HepG2 (cell line): Measurements from ENCODE around the gene SURF1. TPM values are rescaled to one million over a fixed set of nuclear protein-coding genes. Genes with fewer than 3 reads are reported as not detected.

Experiments
- ATM ChIP-seq: fragments of 450-650 bp; IDR thresholded peaks from 2 replicates; pipeline ENCODE4 v1.7.1; 2017; ENCODE audit warnings: mild to moderate bottlenecking, borderline replicate concordance
- BCL6 ChIP-seq: IDR thresholded peaks from 2 replicates; pipeline ENCODE4 v1.6.1; 2016; ENCODE audit warnings: missing genetic modification reagents, missing compliant biosample characterization
- BORCS8-MEF2B ChIP-seq: sonication (generic); formaldehyde crosslinking; IDR thresholded peaks from 2 replicates; pipeline ENCODE4 v1.8.0; 2022; ENCODE audit warnings: mild to moderate bottlenecking, missing genetic modification reagents
- CREB1 ChIP-seq, 2 experiments: fragments of 450-650 bp in 1 of 2; IDR thresholded peaks; 2 replicates each; pipeline ENCODE4 v1.6.1; 2016 to 2017; ENCODE audit warnings: control low read depth in 1 of 2, mild to moderate bottlenecking in 1 of 2, missing compliant biosample characterization in 1 of 2, missing genetic modification characterization in 1 of 2
- CREM ChIP-seq, 2 experiments: sonication (generic) in 1 of 2; formaldehyde crosslinking in 1 of 2; IDR thresholded peaks; 2 replicates each; pipeline versions ENCODE4 v1.4.0 to v1.6.1; 2016 to 2020; ENCODE audit warnings: antibody characterized with exemption in 1 of 2, mild to moderate bottlenecking in 1 of 2, missing genetic modification reagents in 1 of 2
- FIP1L1 ChIP-seq: fragments of 200-400 bp; formaldehyde crosslinking; IDR thresholded peaks from 2 replicates; pipeline ENCODE4 v1.6.1; 2018; ENCODE audit warnings: low read depth, mild to moderate bottlenecking, low read length, moderate library complexity, borderline replicate concordance; ENCODE audit not compliant: insufficient read depth
- HMG20A ChIP-seq: IDR thresholded peaks from 2 replicates; pipeline ENCODE4 v1.6.1; 2016; ENCODE audit warnings: borderline replicate concordance
- NFRKB ChIP-seq: fragments of 450-650 bp; IDR thresholded peaks from 2 replicates; pipeline ENCODE4 v1.6.1; 2017
- REL ChIP-seq: sonication (generic); formaldehyde crosslinking; conservative IDR thresholded peaks from 2 replicates; pipeline ENCODE4 v1.8.0; 2022; ENCODE audit warnings: mild to moderate bottlenecking, missing genetic modification reagents, moderate library complexity
- SMAD9 ChIP-seq: sonication (generic); formaldehyde crosslinking; IDR thresholded peaks from 2 replicates; pipeline ENCODE4 v1.5.1; 2020; ENCODE audit warnings: mild to moderate bottlenecking, missing genetic modification reagents
- SP2 ChIP-seq: sonication (generic); formaldehyde crosslinking; IDR thresholded peaks from 2 replicates; pipeline ENCODE4 v1.5.1; 2020; ENCODE audit warnings: mild to moderate bottlenecking, missing genetic modification reagents
- TBX3 ChIP-seq: fragments of 450-650 bp; IDR thresholded peaks from 2 replicates; pipeline ENCODE4 v1.6.1; 2017; ENCODE audit warnings: antibody characterized with exemption, mild to moderate bottlenecking, inconsistent platforms, borderline replicate concordance
- XBP1 ChIP-seq: sonication (generic); formaldehyde crosslinking; IDR thresholded peaks from 2 replicates; pipeline ENCODE4 v1.5.0; 2020; ENCODE audit warnings: missing genetic modification reagents
- ZBTB21 ChIP-seq: sonication (generic); formaldehyde crosslinking; IDR thresholded peaks from 2 replicates; pipeline ENCODE4 v1.4.0; 2020; ENCODE audit warnings: missing genetic modification reagents
- ZBTB8A ChIP-seq: sonication (generic); formaldehyde crosslinking; IDR thresholded peaks from 2 replicates; pipeline ENCODE4 v1.4.0; 2020; ENCODE audit warnings: mild to moderate bottlenecking, low read depth, missing genetic modification reagents, borderline replicate concordance
- ZFYVE20 ChIP-seq: sonication (generic); formaldehyde crosslinking; IDR thresholded peaks from 2 replicates; pipeline ENCODE4 v1.8.0; 2023; ENCODE audit warnings: low read depth, mild to moderate bottlenecking, moderate library complexity, missing genetic modification reagents, borderline replicate concordance
- ZNF160 ChIP-seq: sonication (generic); formaldehyde crosslinking; IDR thresholded peaks from 2 replicates; pipeline ENCODE4 v1.8.0; 2022; ENCODE audit warnings: mild to moderate bottlenecking, inconsistent platforms, missing genetic modification reagents
- ZNF460 ChIP-seq: sonication (generic); formaldehyde crosslinking; IDR thresholded peaks from 2 replicates; pipeline ENCODE4 v1.5.1; 2020; ENCODE audit warnings: missing genetic modification reagents, mild to moderate bottlenecking, borderline replicate concordance
- ZNF550 ChIP-seq: sonication (generic); formaldehyde crosslinking; IDR thresholded peaks from 2 replicates; pipeline ENCODE4 v1.4.0; 2020; ENCODE audit warnings: mild to moderate bottlenecking, missing genetic modification reagents, borderline replicate concordance
- ZNF562 ChIP-seq: sonication (generic); formaldehyde crosslinking; IDR thresholded peaks from 2 replicates; pipeline ENCODE4 v1.8.0; 2022; ENCODE audit warnings: missing genetic modification reagents, borderline replicate concordance
- ZNF670 ChIP-seq: sonication (generic); formaldehyde crosslinking; IDR thresholded peaks from 2 replicates; pipeline ENCODE4 v1.8.0; 2022; ENCODE audit warnings: mild to moderate bottlenecking, missing genetic modification reagents, borderline replicate concordance
- ZSCAN12 ChIP-seq: sonication (generic); formaldehyde crosslinking; IDR thresholded peaks from 2 replicates; pipeline ENCODE4 v1.9.0; 2021; ENCODE audit warnings: mild to moderate bottlenecking, missing genetic modification reagents
- polyA plus RNA-seq, 8 experiments: library from polyadenylated mRNA; depleted of rRNA in 3 of 8; stranded (reverse) in 7 of 8; unstranded in 1 of 8; fragments of >200 nt; fragmentation: Illumina TruSeq in 4 of 8; extraction: Trizol in 4 of 8; gene quantifications; 2 replicates each; pipeline versions ENCODE4 v1.2.1 to v1.2.3, GENCODE V29; 2011 to 2016; ENCODE audit warnings: low read depth in 4 of 8, missing spikeins in 1 of 8, mixed read lengths in 1 of 8; ENCODE audit not compliant: insufficient read depth in 1 of 8
- total RNA-seq, 5 experiments: library from RNA; depleted of rRNA; stranded (reverse); fragments of >200 nt; fragmentation: Illumina TruSeq; extraction: Trizol; gene quantifications; 2 replicates each; pipeline ENCODE4 v1.2.3, GENCODE V29; 2016; ENCODE audit warnings: low read depth in 1 of 5
- TF ChIP-seq, protein P1 (sequence below): sonication (generic); formaldehyde crosslinking; IDR thresholded peaks from 2 replicates; pipeline ENCODE4 v1.9.0; 2022; ENCODE audit warnings: missing genetic modification reagents, mild to moderate bottlenecking, borderline replicate concordance
- TF ChIP-seq, protein P2 (sequence below): sonication (generic); formaldehyde crosslinking; conservative IDR thresholded peaks from 2 replicates; pipeline ENCODE4 v1.5.0; 2020; ENCODE audit warnings: missing genetic modification reagents

Gene SURF1
- total and polyA plus RNA-seq, 2 of the 13 experiments (the other 11 are each of a cell fraction or from before 2014, with no cell fraction given) = 17.8 to 40.7 TPM

DNA sequence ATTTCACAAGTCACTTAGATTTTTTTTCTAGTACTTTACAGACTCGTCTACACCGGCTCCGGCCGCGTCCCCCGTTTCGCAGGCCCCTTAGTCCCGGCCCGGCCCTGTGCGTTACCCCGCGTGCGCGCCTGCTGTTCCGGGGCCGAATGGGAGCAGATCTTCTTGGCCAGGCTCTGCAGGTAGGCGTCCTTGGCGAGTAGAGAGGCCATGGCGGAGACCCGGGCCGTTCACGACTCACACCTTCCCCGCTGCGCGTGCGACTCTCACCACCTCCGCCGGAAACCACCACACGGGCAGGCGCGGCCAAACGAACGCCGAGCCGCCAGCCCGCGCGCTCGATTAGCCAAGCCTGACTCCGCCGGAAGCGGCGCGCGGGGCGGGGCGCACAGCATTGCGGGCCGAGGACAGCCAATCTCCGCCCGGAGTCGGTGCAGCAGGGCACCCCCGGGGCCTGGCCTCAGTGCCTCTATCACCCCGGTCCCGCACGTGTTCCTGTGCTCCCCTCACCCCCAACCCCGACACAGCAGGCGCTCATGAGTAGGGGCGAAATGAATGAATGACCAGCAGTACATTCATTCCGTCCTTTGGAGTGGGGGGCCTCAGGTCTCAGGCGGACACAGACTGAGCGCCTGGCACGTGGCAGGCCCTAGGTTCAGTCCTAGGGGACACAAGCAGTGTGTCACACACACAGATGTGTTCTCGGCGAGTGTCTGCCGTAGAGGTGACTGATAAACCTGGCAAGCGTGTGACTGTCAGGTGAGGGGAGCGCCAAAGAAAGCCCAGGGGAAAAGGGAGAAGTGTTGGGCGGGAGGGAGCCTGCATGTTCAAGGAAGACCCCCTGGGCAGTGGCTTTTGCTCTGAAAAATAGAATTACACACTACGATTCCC is 20.1 kb downstream of the SURF1 start, which contains the start of gene SURF6 (continued):
- TF ChIP-seq, protein P1, sequence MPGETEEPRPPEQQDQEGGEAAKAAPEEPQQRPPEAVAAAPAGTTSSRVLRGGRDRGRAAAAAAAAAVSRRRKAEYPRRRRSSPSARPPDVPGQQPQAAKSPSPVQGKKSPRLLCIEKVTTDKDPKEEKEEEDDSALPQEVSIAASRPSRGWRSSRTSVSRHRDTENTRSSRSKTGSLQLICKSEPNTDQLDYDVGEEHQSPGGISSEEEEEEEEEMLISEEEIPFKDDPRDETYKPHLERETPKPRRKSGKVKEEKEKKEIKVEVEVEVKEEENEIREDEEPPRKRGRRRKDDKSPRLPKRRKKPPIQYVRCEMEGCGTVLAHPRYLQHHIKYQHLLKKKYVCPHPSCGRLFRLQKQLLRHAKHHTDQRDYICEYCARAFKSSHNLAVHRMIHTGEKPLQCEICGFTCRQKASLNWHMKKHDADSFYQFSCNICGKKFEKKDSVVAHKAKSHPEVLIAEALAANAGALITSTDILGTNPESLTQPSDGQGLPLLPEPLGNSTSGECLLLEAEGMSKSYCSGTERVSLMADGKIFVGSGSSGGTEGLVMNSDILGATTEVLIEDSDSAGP (CRISPR knock-in tag) = peak; percentile 99
- TF ChIP-seq ZNF562 = no peak
- TF ChIP-seq TBX3 = peak; percentile 96
- TF ChIP-seq ZBTB21 (CRISPR knock-in tag) = peak; percentile 32; the same call in 1 of the 2 replicates
- peak; percentile 47; the same call in 1 of the 2 replicates for TF ChIP-seq CREM (IDR thresholded peaks at IDR 0.05)
- no peak for TF ChIP-seq CREM (CRISPR knock-in tag; IDR thresholded peaks at IDR 0.05)
- TF ChIP-seq, protein P2, sequence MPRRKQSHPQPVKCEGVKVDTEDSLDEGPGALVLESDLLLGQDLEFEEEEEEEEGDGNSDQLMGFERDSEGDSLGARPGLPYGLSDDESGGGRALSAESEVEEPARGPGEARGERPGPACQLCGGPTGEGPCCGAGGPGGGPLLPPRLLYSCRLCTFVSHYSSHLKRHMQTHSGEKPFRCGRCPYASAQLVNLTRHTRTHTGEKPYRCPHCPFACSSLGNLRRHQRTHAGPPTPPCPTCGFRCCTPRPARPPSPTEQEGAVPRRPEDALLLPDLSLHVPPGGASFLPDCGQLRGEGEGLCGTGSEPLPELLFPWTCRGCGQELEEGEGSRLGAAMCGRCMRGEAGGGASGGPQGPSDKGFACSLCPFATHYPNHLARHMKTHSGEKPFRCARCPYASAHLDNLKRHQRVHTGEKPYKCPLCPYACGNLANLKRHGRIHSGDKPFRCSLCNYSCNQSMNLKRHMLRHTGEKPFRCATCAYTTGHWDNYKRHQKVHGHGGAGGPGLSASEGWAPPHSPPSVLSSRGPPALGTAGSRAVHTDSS (CRISPR knock-in tag) = no peak
- peak; percentile 91; the same call in 1 of the 2 replicates for TF ChIP-seq ZNF160 (CRISPR knock-in tag)
- TF ChIP-seq ZNF670 (CRISPR knock-in tag) = peak; percentile 84; the same call in 1 of the 2 replicates
- no peak for TF ChIP-seq XBP1
- TF ChIP-seq BORCS8-MEF2B (CRISPR knock-in tag) = peak; percentile 90
- TF ChIP-seq ZBTB8A (CRISPR knock-in tag) = no peak
- TF ChIP-seq ATM = no peak
- 0 out of 2 replicates have a peak, but pooled peaks have one; percentile 47 for TF ChIP-seq HMG20A (CRISPR knock-in tag)
- TF ChIP-seq ZSCAN12 (CRISPR knock-in tag) = peak; percentile 26; the same call in 1 of the 2 replicates
- TF ChIP-seq ZNF550 = no peak
- no peak; the same call in 1 of the 2 replicates for TF ChIP-seq ZNF460 (CRISPR knock-in tag)
- TF ChIP-seq REL (CRISPR knock-in tag) = peak; percentile 85; the same call in 1 of the 2 replicates
- peak; percentile 50 for TF ChIP-seq CREB1 (IDR thresholded peaks at IDR 0.05)
- TF ChIP-seq CREB1 (CRISPR knock-in tag; IDR thresholded peaks at IDR 0.05) = no peak
- no peak for TF ChIP-seq NFRKB
- no peak; the same call in 1 of the 2 replicates for TF ChIP-seq FIP1L1
- TF ChIP-seq SMAD9 = peak; percentile 28; the same call in 1 of the 2 replicates
- peak; percentile 60 for TF ChIP-seq BCL6 (CRISPR knock-in tag)
- peak; percentile 83 for TF ChIP-seq SP2
- 0 out of 2 replicates have a peak, but pooled peaks have one; percentile 72 for TF ChIP-seq ZFYVE20 (CRISPR knock-in tag)
